HG03135 (cell line): Measurements from ENCODE around the gene YTHDC1.
"Not testable (repeated sequence)": the region's sequence is repeated elsewhere in the genome, so short reads cannot be mapped to it uniquely, and the experiment has no call there.

Experiments
- ATAC-seq: cut with Tn5 transposase; IDR thresholded peaks from one replicate; pipeline ENCODE4 v1.9.1; 2021; ENCODE audit warnings: mild to moderate bottlenecking, moderate library complexity; ENCODE audit not compliant: unreplicated experiment

YTHDC1 gene

DNA sequence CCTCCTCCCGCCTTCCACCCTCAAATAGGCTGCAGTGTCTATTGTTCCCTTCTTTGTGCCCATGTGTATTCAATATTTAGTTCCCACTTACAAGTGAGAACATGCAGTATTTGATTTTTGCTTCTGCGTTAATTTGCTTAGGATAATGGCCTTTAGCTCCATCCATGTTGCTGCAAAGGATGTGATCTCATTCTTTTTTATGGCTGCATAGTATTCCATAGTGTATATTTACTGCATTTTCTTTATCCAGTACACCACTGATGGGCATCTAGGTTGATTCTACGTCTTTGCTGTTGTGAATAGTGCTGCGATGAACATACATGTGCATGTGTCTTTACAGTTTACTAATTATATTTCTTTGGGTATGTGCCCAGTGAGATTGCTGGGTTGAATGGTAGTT is 52.8 kb downstream of the YTHDC1 start:
- ATAC-seq = no peak

DNA sequence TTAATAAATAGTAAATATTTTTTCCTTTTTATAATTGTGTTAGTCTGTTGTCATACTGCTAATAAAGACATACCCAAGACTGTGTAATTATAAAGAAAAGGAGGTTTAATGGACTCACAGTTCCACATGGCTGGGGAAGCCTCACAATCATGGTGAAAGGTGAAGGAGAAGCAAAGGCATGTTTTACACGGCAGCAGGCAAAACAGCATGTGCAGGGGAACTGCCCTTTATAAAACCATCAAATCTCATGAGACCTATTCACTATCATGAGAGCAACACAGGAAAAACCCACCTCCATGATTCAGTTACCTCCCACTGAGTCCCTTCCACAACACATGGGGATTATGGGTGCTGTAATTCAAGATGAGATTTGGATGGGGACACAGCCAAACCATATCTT is 58.6 kb downstream of the YTHDC1 start:
- no peak for ATAC-seq

DNA sequence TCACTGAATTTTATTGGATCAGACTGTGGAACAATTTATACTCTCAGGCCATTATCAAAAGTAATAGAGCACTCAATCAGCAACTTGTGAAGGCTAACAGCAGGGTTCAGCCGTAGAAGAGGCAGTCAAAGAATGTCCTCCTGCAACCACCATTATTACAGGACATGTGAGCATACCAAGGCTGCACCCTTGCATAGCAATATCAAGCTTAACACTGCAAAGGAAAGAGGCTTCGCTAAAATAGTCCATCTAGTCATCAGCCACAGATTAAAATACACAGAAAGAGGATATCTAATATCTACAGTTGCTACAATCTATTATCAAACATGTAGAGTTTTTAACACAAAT is 61.5 kb downstream of the YTHDC1 start:
- no peak for ATAC-seq

DNA sequence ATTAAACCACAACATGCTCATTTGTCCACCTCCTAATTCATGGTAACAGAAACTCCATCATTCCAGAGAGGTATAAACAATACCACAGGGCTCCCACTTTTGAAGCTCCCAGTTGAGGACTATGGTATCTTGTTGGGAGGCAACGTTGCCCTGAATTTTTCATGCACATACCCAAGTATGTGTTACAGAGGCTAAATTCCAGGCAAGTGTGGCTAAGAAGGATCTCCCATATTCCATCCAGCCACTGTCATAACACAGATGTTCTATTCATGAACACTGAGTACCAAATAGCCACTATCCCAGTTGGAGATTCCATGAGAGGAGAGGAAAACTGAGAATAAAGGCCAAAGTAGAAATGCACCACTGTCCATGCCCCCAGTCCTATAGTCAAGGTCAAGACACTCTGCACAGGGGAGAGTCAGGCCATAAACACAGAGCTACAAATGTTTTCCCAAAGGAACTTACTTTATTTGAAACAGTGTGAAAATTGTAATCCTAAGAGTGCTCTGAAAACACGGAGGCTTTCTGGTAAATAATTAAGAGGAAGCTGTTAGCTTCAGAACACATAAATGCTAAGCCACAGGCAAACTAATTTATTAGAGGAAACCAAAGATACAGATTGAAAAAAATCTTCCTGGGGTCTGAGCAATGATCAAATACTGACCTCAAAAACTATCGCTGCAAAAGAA is 62.0 kb downstream of the YTHDC1 start:
- ATAC-seq = no peak

DNA sequence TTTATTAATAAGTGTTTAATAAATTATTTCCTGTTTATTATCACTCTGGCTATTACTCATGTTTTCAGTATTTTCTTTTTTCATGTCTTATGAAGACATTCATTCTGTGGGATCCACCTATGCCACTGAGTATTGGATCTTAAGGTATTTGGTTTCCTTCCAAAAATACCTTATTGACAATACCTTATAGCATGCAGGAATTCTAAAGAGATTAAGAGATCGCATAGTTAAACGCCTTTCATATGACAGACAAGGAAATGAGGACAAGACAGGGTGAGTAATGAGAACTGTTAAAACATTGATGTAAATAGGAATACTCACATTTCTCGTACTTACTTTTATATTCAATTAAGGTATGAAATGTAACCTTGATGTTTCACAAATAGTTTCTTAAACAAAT is 66.2 kb downstream of the YTHDC1 start:
- ATAC-seq = no peak

DNA sequence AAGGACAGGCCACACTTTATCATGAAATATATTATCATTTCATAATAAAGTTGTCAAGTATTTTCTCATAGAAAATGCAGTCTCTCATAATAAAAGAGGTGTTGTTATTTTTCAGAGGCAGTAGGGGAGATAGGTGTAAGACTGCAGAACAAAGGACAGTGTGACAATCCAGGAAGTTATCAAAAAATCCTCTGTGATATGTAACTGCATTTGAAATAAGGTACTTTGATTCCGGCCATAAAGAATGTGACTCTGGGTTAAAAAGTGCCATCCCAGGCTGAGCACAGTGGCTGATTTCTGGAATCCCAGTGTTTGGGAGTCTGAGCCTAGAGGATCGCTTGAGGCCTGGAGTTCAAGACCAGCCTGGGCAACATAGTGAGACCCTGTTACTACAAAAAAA is 66.8 kb downstream of the YTHDC1 start:
- ATAC-seq = no peak

DNA sequence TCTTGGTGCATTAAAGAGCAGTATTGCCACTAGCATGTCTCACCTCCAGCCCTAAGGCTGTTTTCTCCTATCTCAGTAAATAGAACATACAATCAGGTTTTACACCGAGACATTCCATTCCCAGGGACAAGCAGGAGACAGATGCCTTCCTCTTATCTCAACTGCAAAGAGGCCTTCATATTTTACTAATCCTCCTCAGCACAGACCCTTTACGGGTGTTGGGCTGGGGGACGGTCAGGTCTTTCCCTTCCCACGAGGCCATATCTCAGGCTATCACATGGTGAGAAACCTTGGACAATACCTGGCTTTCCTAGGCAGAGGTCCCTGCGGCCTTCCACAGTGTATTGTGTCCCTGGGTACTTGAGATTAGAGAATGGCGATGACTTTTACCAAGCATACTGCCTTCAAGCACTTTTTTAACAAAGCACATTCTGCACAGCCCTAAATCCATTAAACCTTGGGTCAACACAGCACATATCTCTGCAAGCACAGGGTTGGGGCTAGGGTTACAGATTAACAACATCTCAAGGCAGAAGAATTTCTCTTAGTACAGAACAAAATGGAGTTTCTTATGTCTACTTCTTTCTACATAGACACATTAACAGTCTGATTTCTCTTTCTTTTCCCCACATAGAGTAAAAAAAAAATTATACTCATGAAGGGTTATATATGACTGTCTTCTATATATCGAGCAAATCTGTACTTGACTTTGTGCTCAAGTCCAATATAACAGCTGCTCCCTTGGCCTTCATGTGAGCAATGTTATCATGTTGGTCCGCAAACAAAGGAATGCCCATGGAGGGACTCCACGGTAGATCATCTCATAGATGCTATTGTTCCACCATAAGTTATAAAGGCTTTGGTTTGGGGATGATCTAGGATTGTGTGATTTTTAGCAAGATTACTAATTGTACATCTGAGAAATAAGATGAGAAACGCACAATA is 67.8 kb downstream of the YTHDC1 start:
- not testable (repeated sequence) for ATAC-seq

DNA sequence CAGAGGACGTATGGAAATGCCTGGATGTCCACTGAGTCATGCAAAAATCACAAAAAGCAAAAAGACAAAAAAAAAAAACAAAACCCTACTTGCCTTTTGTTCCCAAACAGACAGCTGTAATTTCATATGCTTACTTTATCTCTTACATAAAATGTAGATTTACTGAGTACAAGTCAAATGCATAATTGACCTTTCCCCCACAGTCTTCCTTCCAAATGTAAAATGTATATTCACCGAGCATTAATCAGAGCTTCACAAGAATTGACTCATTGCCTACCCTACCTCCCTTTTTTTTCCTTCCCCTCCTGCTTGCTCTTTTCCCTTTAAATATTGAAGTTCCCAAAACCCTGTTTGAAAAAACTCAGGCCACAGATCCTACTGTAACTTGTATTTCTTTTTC is 71.9 kb downstream of the YTHDC1 start:
- ATAC-seq = no peak

DNA sequence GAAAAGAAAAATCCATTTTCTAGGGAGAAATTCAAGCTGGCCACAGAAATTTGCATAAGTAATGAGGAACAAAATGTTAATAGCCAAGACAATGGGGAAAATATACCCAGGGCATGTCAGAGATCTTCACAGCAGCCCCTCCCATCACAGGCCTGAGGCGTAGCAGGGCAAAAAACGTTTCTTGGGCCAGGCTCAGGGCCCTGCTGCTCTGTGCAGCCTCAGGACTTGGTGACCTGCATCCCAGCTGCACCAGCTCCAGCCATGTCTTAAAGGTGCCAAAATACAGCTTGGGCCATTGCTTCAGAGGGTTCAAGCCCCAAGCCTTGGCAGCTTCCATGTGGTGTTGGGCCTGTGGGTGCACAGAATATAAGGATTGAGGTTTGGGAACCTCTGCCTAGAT is 72.3 kb downstream of the YTHDC1 start:
- no peak for ATAC-seq

DNA sequence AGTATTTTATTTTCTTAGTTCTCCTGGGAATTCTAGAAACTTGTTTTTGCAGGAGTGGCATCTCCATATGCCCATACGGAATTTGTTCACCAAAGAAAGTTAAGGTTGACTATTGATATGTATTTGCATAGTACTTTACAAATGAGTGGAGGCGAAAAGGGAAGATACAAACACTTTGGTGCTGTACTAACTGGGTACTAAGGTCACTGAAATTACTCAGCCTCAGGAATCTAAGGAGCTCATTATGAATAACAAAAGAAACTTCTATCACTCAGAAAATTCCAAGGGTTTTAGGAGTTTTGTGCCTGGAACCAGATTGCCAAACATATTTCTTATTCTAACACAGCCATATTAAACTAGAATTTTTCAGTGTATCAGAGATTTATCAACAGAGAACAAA is 77.0 kb downstream of the YTHDC1 start:
- ATAC-seq = no peak

DNA sequence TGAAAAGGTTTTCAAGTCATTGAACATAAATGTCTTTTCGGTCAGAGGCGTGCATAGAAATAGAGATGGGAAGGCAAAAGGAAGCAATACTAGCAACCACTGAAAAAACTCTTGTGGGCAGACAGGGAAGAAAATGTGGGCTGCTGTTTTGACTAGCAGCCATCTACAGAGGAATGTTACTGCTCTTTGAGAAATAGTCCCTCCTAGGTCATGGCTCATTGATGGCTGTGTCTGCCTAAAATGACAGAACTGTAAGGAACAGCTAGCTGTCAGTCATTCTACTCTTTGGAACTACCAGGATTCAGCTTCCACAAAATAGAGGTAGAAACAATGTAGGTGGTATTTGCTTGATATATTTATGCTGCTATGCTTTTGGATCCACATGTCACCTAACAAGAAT is 77.5 kb downstream of the YTHDC1 start:
- peak; percentile 41 for ATAC-seq

DNA sequence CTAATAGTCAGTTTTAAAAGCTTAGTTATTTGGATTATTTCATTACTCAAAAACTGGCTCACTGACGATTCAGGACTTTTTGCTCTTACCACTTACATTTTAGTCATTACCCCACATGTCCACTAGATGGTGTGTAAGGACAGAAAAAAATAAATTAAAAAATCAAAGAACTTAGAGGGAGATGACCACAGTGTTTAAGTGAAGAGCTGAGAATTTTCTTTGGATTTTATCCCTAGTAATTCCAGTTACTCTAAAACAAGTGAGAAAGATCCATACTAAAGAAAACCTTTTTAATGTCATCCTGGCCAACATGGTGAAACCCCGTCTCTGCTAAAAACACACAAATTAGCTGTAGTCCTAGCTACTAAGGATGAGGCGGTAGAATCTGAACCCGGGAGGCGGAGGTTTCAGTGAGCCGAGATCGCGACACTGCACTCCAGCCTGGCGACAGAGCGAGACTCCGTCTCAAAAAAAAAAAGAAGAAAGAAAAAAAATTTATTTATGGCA is 78.0 kb downstream of the YTHDC1 start:
- peak; percentile 54 for ATAC-seq

DNA sequence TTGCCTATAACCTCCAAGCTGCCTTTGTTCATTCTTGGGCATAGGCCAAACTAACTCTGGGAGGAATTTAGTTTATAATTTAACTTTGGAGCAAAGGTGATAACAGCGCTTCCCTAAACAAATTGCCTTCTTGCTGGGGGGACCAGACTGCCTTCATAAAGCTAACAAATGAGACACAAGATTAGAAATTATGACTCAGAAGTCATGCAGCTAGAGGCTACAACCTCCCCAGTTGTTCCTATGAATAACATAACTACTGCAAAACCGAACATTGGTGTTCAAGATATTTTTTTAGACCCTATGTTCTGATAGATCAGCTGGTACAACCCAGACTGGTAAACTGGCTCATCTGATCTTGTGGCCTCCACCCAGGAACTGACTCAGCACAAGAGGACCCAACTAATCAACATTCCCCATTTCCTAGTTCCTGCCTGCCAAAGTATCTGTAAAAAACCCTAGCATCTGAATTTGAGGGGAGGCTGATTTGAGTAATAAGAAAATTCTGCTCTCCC is 82.4 kb downstream of the YTHDC1 start:
- ATAC-seq = no peak

DNA sequence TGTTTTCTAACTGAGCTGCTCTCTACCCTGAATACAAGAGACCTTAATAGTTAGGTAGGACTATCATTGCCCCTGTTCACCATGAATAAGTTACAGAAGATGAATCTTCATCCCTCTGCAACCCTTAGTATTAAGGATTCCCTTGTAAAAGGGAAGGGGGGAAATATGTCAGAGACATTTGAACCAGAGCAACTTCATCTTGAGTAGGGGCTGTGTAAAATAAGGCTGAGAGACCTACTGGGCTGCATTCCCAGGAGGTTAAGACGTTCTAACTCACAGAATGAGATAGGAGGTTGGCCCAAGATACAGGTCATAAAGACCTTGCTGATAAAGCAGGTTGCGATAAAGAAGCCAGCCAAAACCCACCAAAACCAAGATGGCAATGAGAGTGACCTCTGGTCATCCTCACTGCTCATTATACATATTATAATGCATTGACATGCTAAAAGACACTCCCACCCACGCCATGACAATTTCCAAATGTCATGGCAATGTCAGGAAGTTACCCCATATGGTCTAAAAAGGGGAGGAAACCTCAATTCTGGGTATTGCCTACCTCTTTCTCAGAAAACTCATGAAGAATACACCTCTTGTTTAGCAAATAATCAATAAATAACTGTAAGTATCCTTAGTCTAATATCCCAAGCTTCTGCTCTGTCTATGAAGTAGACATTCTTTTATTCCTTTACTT is 84.9 kb downstream of the YTHDC1 start:
- no peak for ATAC-seq
